Esophagus muscularis mucosa (tissue), 3 donors: ENCODE measurements around the gene SFXN1.

Experiments
- POLR2A ChIP-seq: fragments of 450-650 bp; IDR thresholded peaks from one replicate; pipeline ENCODE4 v1.6.1; 2017; ENCODE audit warnings: antibody characterized with exemption, moderate library complexity, mild to moderate bottlenecking, low read depth
- POLR2AphosphoS5 ChIP-seq, 2 donors: sonication (generic); formaldehyde crosslinking; IDR thresholded peaks; one replicate each; pipeline ENCODE4 v1.6.1; 2017; ENCODE audit warnings: antibody characterized with exemption in 2 of 2
- TF ChIP-seq, protein P1 (sequence below), 3 experiments: fragments of 200-600 bp in 2 of 3; fragments of 450-650 bp in 1 of 3; sonication (generic) in 2 of 3; IDR thresholded peaks; one replicate each; pipeline ENCODE4 v1.5.1; 2017 to 2019; ENCODE audit warnings: antibody characterized with exemption in 3 of 3, mild to moderate bottlenecking in 2 of 3, moderate library complexity in 1 of 3

DNA sequence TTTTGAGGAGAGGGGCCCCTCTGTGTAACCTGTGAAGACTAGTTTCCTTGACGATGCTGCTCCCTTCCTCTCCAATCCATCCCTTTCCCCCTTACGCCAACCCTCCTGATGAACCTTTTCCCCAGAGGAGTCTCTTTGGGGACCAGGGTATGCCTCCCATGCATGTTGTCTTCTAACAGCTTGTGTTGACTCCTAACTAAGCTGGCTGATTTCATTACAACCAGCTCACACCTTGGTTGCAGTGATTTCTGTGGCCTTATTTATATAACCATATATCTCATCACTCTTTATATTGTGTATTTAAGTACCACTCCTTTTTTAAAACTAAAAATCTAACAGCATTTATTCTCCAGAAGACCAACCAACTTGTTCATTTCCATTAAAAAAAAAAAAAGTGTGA, 42.5 kb downstream of the SFXN1 start:
- TF ChIP-seq POLR2A: no peak
- TF ChIP-seq, protein P1, sequence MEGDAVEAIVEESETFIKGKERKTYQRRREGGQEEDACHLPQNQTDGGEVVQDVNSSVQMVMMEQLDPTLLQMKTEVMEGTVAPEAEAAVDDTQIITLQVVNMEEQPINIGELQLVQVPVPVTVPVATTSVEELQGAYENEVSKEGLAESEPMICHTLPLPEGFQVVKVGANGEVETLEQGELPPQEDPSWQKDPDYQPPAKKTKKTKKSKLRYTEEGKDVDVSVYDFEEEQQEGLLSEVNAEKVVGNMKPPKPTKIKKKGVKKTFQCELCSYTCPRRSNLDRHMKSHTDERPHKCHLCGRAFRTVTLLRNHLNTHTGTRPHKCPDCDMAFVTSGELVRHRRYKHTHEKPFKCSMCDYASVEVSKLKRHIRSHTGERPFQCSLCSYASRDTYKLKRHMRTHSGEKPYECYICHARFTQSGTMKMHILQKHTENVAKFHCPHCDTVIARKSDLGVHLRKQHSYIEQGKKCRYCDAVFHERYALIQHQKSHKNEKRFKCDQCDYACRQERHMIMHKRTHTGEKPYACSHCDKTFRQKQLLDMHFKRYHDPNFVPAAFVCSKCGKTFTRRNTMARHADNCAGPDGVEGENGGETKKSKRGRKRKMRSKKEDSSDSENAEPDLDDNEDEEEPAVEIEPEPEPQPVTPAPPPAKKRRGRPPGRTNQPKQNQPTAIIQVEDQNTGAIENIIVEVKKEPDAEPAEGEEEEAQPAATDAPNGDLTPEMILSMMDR (IDR thresholded peaks at IDR 0.05): no peak
- TF ChIP-seq POLR2AphosphoS5 (IDR thresholded peaks at IDR 0.05): no peak
